ENCODE data around the gene MTUS2.

GRCh38 chr13:29159871-29160270 lies 339.7 kb downstream of the MTUS2 start:
- no peak for TF ChIP-seq CTCF (IDR thresholded peaks at IDR 0.05; ENCODE audit: low read depth, low read length, missing input control)
- no peak for TF ChIP-seq YY1 (IDR thresholded peaks at IDR 0.05)
- TF ChIP-seq SP1 (IDR thresholded peaks at IDR 0.05), result no peak
- TF ChIP-seq, protein P1, sequence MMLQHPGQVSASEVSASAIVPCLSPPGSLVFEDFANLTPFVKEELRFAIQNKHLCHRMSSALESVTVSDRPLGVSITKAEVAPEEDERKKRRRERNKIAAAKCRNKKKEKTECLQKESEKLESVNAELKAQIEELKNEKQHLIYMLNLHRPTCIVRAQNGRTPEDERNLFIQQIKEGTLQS (IDR thresholded peaks at IDR 0.05), result no peak
- no peak for TF ChIP-seq MAX (IDR thresholded peaks at IDR 0.05)
